ENCODE measurements around the gene ALG8. TPM values are rescaled to one million over a fixed set of nuclear protein-coding genes. Genes with fewer than 3 reads are reported as not detected.
"Not testable (repeated sequence)": the region's sequence is repeated elsewhere in the genome, so short reads cannot be mapped to it uniquely, and the experiment has no call there.

ALG8 gene
- total RNA-seq, 4 donors from 2014 or later, result 15.6 to 26.7 (median 21.2) TPM

GRCh38 chr11:78080084-78080817 lies 59.2 kb downstream of the ALG8 start:
- Histone ChIP-seq H3K9me3 (no peaks in the 10 kb centered on the region), H3K27me3 (no peaks in the 10 kb centered on the region), H3K4me3 (peak overlapping the region; percentile 95), H3K27ac (peak overlapping the region; percentile 88), H3K4me1 (peaks cover 38% of the 10 kb centered on the region), H3K36me3 (no peaks in the 10 kb centered on the region)
- TF ChIP-seq POLR2AphosphoS5 (IDR thresholded peaks at IDR 0.05), result no peak
- TF ChIP-seq EP300 (IDR thresholded peaks at IDR 0.05), result no peak
- TF ChIP-seq POLR2A (IDR thresholded peaks at IDR 0.05), result no peak
- no peak for TF ChIP-seq CTCF (IDR thresholded peaks at IDR 0.05)
- no peak for DNase-seq (ENCODE audit: low spot score in 2 of 2)
- 57% methylated on average over 23 of the region's 23 CpGs for whole genome bisulfite sequencing

- peaks cover 44% of the 10 kb centered on the region for H3K4me1 ChIP-seq
- H3K4me3 ChIP-seq, result peak within 1 kb of the TSS; percentile 95
- TF ChIP-seq POLR2AphosphoS5 (IDR thresholded peaks at IDR 0.05) (peak in 2 of 3 donors; percentile 44 to 92), EP300 (IDR thresholded peaks at IDR 0.05) (no peak), POLR2A (IDR thresholded peaks at IDR 0.05) (peak in 1 of 2 donors; percentile 57)
- no peaks in the 10 kb centered on the region for H3K27me3 ChIP-seq
- no peaks in the 10 kb centered on the region for H3K36me3 ChIP-seq
- peak within 1 kb of the TSS; percentile 88 for H3K27ac ChIP-seq
- H3K9me3 ChIP-seq, result no peaks in the 10 kb centered on the region
- DNase-seq (ENCODE audit: low spot score in 2 of 2), result peak; percentile 78 to 89
- under 1% methylated on average over 26 of the region's 68 CpGs for WGBS
These were observed 60.0 kb downstream of the ALG8 start, which contains the start of gene NDUFC2 for GRCh38 chr11:78079232-78080083. Gene NDUFC2, minus strand, starts transcription at chr11:78079862. Its CDS starts 118 bp downstream, at chr11:78079744.

GRCh38 chr11:78078218-78079167 lies 60.9 kb downstream of the ALG8 start:
- H3K9me3 ChIP-seq, result no peaks in the 10 kb centered on the region
- WGBS, result 37% methylated on average over 21 of the region's 21 CpGs
- TF ChIP-seq POLR2A (IDR thresholded peaks at IDR 0.05), result no peak
- no peak for TF ChIP-seq CTCF (IDR thresholded peaks at IDR 0.05)
- TF ChIP-seq EP300 (IDR thresholded peaks at IDR 0.05), result no peak
- H3K4me3 ChIP-seq, result peak overlapping the region; percentile 95
- peak overlapping the region; percentile 88 for H3K27ac ChIP-seq
- no peak for DNase-seq (ENCODE audit: low spot score in 2 of 2)
- no peaks in the 10 kb centered on the region for H3K27me3 ChIP-seq
- H3K4me1 ChIP-seq, result peaks cover 44% of the 10 kb centered on the region
- H3K36me3 ChIP-seq, result no peaks in the 10 kb centered on the region

- H3K4me3 ChIP-seq, result peak overlapping the region; percentile 95
- peaks cover 44% of the 10 kb centered on the region for H3K4me1 ChIP-seq
- WGBS, result 84% methylated on average over 4 of the region's 4 CpGs
These were observed 61.8 kb downstream of the ALG8 start for GRCh38 chr11:78077592-78077991.

GRCh38 chr11:78076733-78077403 lies 62.6 kb downstream of the ALG8 start:
- DNase-seq (ENCODE audit: low spot score in 2 of 2), result no peak
- Histone ChIP-seq H3K27me3 (no peaks in the 10 kb centered on the region), H3K27ac (no peak overlapping the region), H3K4me3 (no peak overlapping the region), H3K9me3 (no peaks in the 10 kb centered on the region), H3K4me1 (peaks cover 44% of the 10 kb centered on the region), H3K36me3 (peaks cover 9% of the 10 kb centered on the region)
- 80% methylated on average over 6 of the region's 6 CpGs for WGBS
- TF ChIP-seq CTCF (IDR thresholded peaks at IDR 0.05) (no peak), EP300 (IDR thresholded peaks at IDR 0.05) (no peak), POLR2AphosphoS5 (IDR thresholded peaks at IDR 0.05) (no peak), POLR2A (IDR thresholded peaks at IDR 0.05) (no peak)

More at GRCh38 chr11:78077592-78077991, 61.8 kb downstream of the ALG8 start:
- not testable (repeated sequence) for H3K27me3 ChIP-seq; H3K9me3 ChIP-seq; H3K27ac ChIP-seq; DNase-seq (ENCODE audit: low spot score in 2 of 2); H3K36me3 ChIP-seq

Measured in suprapubic skin (tissue), 4 donors.